Prostate gland (tissue), 2 donors: ENCODE results near the gene MYLK.

Source experiments
- CTCF ChIP-seq, 4 experiments: fragments of 200-600 bp in 2 of 4; fragments of 450-650 bp in 2 of 4; sonication (generic) in 2 of 4; IDR thresholded peaks; 1 replicate in 3 of 4; 2 replicates in 1 of 4; pipeline ENCODE4 v1.5.1; 2016 to 2019; ENCODE audit warnings: antibody characterized with exemption in 4 of 4, mild to moderate bottlenecking in 2 of 4, moderate library complexity in 2 of 4
- POLR2A ChIP-seq: fragments of 450-650 bp; IDR thresholded peaks from one replicate; pipeline ENCODE4 v1.6.1; 2016; ENCODE audit warnings: antibody characterized with exemption, mild to moderate bottlenecking

GRCh38 chr3:123613543-123613942, 270.6 kb downstream of the MYLK start:
- TF ChIP-seq CTCF (IDR thresholded peaks at IDR 0.05) (no peak), POLR2A (no peak)
